ENCODE data around the gene MAP3K20. TPM values are rescaled to one million over a fixed set of nuclear protein-coding genes. Genes with fewer than 3 reads are reported as not detected.
A peak's percentile ranks its signal among the peaks of the same experiment; 100 is the strongest.
"Not testable (repeated sequence)": the region's sequence is repeated elsewhere in the genome, so short reads cannot be mapped to it uniquely, and the experiment has no call there.

The MAP3K20 gene
- polyA plus RNA-seq, 6 donors from 2014 or later, result 6.0 to 15.4 (median 9.6) TPM

GRCh38 chr2:173271135-173271534 is 195.5 kb downstream of the MAP3K20 start:
- no peaks in the 10 kb centered on the region for H3K36me3 Mint-ChIP-seq
- no peaks in the 10 kb centered on the region for H3K27me3 Mint-ChIP-seq
- H3K27ac Mint-ChIP-seq, result no peak overlapping the region

DNA sequence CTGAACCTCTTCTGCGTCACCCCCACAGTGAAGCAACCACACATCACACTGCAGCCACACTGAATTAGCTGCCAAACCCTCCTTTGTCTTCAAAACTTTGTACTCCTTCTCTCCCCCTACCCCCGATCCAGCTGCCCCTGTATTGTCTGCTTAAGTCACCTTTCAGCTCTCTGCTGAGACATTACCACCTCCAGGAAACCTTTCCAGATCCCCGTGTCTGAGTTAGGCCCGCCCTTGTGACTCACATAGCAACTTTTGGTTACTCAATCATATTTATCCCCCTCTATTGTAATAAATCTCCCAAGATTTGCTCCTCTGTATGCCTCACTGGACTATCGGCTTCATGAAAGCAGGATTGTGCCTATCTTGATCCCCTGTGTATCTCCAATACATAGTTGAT is 196.2 kb downstream of the MAP3K20 start:
- Mint-ChIP-seq H3K4me3 (no peak overlapping the region), H3K4me1 (no peaks in the 10 kb centered on the region)

More at GRCh38 chr2:173271135-173271534, 195.5 kb downstream of the MAP3K20 start:
- Mint-ChIP-seq H3K4me1 (no peaks in the 10 kb centered on the region), H3K4me3 (no peak overlapping the region), H3K9me3 (peaks cover 0 to 9% (median 0%) of the 10 kb centered on the region in 7 donors)
- no peak for DNase-seq
- ATAC-seq (ENCODE audit: low read depth in 2 of 2), result no peak

GRCh38 chr2:173272849-173273248 is 197.2 kb downstream of the MAP3K20 start:
- no peak overlapping the region for H3K27ac Mint-ChIP-seq
- H3K4me3 Mint-ChIP-seq, result no peak overlapping the region
- no peak for DNase-seq
- ATAC-seq (ENCODE audit: low read depth in 2 of 2), result no peak
- no peaks in the 10 kb centered on the region for H3K36me3 Mint-ChIP-seq
- H3K4me1 Mint-ChIP-seq, result no peaks in the 10 kb centered on the region
- no peaks in the 10 kb centered on the region for H3K27me3 Mint-ChIP-seq
- peaks cover 0 to 9% (median 0%) of the 10 kb centered on the region in 7 donors for H3K9me3 Mint-ChIP-seq

More for the DNA sequence above, 196.2 kb downstream of the MAP3K20 start:
- DNase-seq (no peak), ATAC-seq (ENCODE audit: low read depth in 2 of 2) (no peak)
- H3K27me3 Mint-ChIP-seq, result no peaks in the 10 kb centered on the region
- H3K9me3 Mint-ChIP-seq, result peaks cover 0 to 9% (median 0%) of the 10 kb centered on the region in 7 donors
- no peaks in the 10 kb centered on the region for H3K36me3 Mint-ChIP-seq
- H3K27ac Mint-ChIP-seq, result no peak overlapping the region

- peaks cover 0 to 3% (median 0%) of the 10 kb centered on the region in 7 donors for H3K9me3 Mint-ChIP-seq
- ATAC-seq (ENCODE audit: low read depth in 2 of 2) (no peak), DNase-seq (no peak)
- H3K36me3 Mint-ChIP-seq, result no peaks in the 10 kb centered on the region
- H3K27me3 Mint-ChIP-seq, result no peaks in the 10 kb centered on the region
- H3K4me3 Mint-ChIP-seq, result no peak overlapping the region
- H3K4me1 Mint-ChIP-seq, result no peaks in the 10 kb centered on the region
- H3K27ac Mint-ChIP-seq, result no peak overlapping the region
Measured at GRCh38 chr2:173278794-173279526, 203.3 kb downstream of the MAP3K20 start.

- H3K27me3 Mint-ChIP-seq, result no peaks in the 10 kb centered on the region
- no peaks in the 10 kb centered on the region for H3K9me3 Mint-ChIP-seq
- DNase-seq (no peak), ATAC-seq (ENCODE audit: low read depth in 2 of 2) (no peak)
- no peak overlapping the region for H3K4me3 Mint-ChIP-seq
- H3K36me3 Mint-ChIP-seq, result no peaks in the 10 kb centered on the region
- H3K27ac Mint-ChIP-seq, result peak overlapping the region in 1 of 6 donors; percentile 17
- no peaks in the 10 kb centered on the region for H3K4me1 Mint-ChIP-seq
Measured at GRCh38 chr2:173279527-173279868, 203.9 kb downstream of the MAP3K20 start.

DNA sequence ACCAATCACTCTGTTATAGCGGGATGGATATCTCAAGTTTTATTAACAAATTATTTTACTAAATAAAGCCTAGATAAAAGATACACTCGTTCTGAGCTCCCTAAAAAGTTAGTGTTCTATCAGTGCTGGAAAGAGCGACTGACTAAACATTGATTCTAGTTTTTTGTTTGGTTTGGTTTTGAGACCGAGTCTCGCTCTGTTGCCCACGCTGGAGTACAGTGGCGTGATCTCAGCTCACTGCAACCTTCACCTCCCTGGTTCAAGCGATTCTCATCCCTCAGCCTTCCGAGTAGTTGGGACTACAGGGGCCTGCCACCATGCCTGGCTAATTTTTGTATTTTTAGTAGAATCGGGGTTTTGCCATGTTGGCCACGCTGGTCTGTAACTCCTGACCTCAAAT is 205.2 kb downstream of the MAP3K20 start:
- Mint-ChIP-seq H3K27me3 (no peaks in the 10 kb centered on the region), H3K4me3 (no peak overlapping the region), H3K36me3 (no peaks in the 10 kb centered on the region), H3K4me1 (no peaks in the 10 kb centered on the region), H3K9me3 (no peaks in the 10 kb centered on the region), H3K27ac (peak overlapping the region in 1 of 6 donors; percentile 87)
- ATAC-seq (ENCODE audit: low read depth in 2 of 2), result no peak
- no peak for DNase-seq

DNA sequence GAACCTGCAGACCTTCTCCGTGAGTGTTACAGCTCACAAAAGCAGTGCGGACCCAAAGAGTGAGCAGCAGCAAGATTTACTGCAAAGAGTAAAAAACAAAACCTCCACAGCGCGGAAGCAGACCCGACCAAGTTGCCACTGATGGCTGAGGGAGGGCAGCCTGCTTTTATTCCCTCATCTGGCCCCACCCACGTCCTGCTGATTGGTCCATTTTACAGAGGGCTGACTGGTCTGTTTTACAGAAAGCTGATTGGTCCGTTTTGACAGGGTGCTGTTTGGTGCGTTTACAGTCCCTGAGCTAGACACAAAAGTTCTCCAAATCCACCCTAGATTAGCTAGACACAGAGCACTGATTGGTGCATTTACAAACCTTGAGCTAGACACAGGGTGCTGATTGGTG is 206.3 kb downstream of the MAP3K20 start:
- H3K9me3 Mint-ChIP-seq; H3K36me3 Mint-ChIP-seq; H3K4me3 Mint-ChIP-seq; H3K27me3 Mint-ChIP-seq; H3K4me1 Mint-ChIP-seq; DNase-seq; ATAC-seq (ENCODE audit: low read depth in 2 of 2); H3K27ac Mint-ChIP-seq: not testable (repeated sequence)

GRCh38 chr2:173282795-173283545 is 207.3 kb downstream of the MAP3K20 start:
- H3K36me3 Mint-ChIP-seq, result no peaks in the 10 kb centered on the region
- ATAC-seq (ENCODE audit: low read depth in 2 of 2), result no peak
- no peak overlapping the region for H3K4me3 Mint-ChIP-seq
- no peaks in the 10 kb centered on the region for H3K4me1 Mint-ChIP-seq
- no peak overlapping the region for H3K27ac Mint-ChIP-seq
- DNase-seq, result no peak
- H3K27me3 Mint-ChIP-seq, result no peaks in the 10 kb centered on the region
- no peaks in the 10 kb centered on the region for H3K9me3 Mint-ChIP-seq

- H3K36me3 Mint-ChIP-seq, result no peaks in the 10 kb centered on the region
- no peaks in the 10 kb centered on the region for H3K9me3 Mint-ChIP-seq
- ATAC-seq (ENCODE audit: low read depth in 2 of 2), result peak; percentile 18 to 55
- DNase-seq, result no peak
- peak overlapping the region in 1 of 6 donors; percentile 19 for H3K27ac Mint-ChIP-seq
- peaks cover 0 to 6% (median 0%) of the 10 kb centered on the region in 3 donors for H3K27me3 Mint-ChIP-seq
- H3K4me1 Mint-ChIP-seq, result no peaks in the 10 kb centered on the region
- H3K4me3 Mint-ChIP-seq, result no peak overlapping the region
Measured at GRCh38 chr2:173286153-173286809, 210.6 kb downstream of the MAP3K20 start.

GRCh38 chr2:173287594-173287993 is 211.9 kb downstream of the MAP3K20 start:
- H3K4me3 Mint-ChIP-seq, result no peak overlapping the region
- no peaks in the 10 kb centered on the region for H3K4me1 Mint-ChIP-seq
- H3K27me3 Mint-ChIP-seq, result peaks cover 0 to 6% (median 0%) of the 10 kb centered on the region in 3 donors

DNA sequence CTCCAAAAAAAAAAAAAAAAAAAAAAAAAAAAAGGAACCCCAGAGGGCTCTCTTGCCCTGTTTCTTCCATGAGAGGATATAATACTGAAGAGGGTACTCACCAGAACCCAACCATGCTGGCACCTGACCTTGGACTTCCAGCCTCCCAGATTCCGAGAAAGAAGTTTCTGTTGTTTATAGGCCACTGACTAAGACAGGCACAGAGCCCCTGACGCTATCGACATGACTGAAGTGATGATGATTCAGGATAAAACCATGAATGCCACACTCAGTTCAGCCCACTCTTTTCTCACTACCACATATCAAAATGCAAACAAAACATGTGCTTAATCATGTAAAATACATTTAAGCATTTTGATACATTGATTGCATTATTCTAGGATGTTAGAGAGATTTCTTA is 212.9 kb downstream of the MAP3K20 start:
- peaks cover 0 to 6% (median 0%) of the 10 kb centered on the region in 3 donors for H3K27me3 Mint-ChIP-seq
- no peak for ATAC-seq (ENCODE audit: low read depth in 2 of 2)
- no peak for DNase-seq
- H3K27ac Mint-ChIP-seq, result no peak overlapping the region
- no peaks in the 10 kb centered on the region for H3K4me1 Mint-ChIP-seq
- H3K9me3 Mint-ChIP-seq, result peaks cover 0 to 9% (median 4%) of the 10 kb centered on the region in 7 donors
- H3K4me3 Mint-ChIP-seq, result no peak overlapping the region
- no peaks in the 10 kb centered on the region for H3K36me3 Mint-ChIP-seq

More at GRCh38 chr2:173287594-173287993, 211.9 kb downstream of the MAP3K20 start:
- Mint-ChIP-seq H3K9me3 (peaks cover 0 to 7% (median 0%) of the 10 kb centered on the region in 7 donors), H3K27ac (no peak overlapping the region), H3K36me3 (no peaks in the 10 kb centered on the region)
- no peak for ATAC-seq (ENCODE audit: low read depth in 2 of 2)
- no peak for DNase-seq

DNA sequence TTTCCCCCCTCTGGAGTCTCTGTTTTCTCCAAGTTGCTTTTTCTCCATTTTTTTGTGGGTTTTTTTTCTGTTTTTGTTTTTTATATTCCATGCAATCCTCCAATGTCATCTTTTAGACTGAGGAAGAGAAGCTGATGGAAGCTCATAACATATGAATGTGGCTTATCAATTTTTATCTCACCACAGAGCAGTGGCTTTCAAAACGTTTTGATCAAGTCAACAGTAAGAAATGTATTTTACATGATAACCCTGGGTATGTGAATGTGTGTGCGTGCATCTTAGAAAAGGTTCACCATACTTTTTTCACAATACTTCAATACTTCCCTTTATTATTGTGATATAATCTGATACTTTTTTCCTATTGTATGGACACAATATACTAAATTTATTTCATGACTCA is 214.4 kb downstream of the MAP3K20 start:
- Mint-ChIP-seq H3K9me3 (peaks cover 0 to 16% (median 7%) of the 10 kb centered on the region in 7 donors), H3K27me3 (peaks cover 0 to 6% (median 0%) of the 10 kb centered on the region in 3 donors), H3K4me1 (no peaks in the 10 kb centered on the region), H3K4me3 (no peak overlapping the region), H3K27ac (no peak overlapping the region), H3K36me3 (no peaks in the 10 kb centered on the region)
- ATAC-seq (ENCODE audit: low read depth in 2 of 2) (no peak), DNase-seq (no peak)

GRCh38 chr2:173290518-173290917 is 214.9 kb downstream of the MAP3K20 start:
- Mint-ChIP-seq H3K36me3 (no peaks in the 10 kb centered on the region), H3K9me3 (peaks cover 0 to 16% (median 7%) of the 10 kb centered on the region in 7 donors)

More at GRCh38 chr2:173290518-173290917, 214.9 kb downstream of the MAP3K20 start:
- peaks cover 0 to 6% (median 0%) of the 10 kb centered on the region in 3 donors for H3K27me3 Mint-ChIP-seq
- no peak overlapping the region for H3K27ac Mint-ChIP-seq
- H3K4me3 Mint-ChIP-seq, result no peak overlapping the region
- DNase-seq, result no peak
- no peaks in the 10 kb centered on the region for H3K4me1 Mint-ChIP-seq
- ATAC-seq (ENCODE audit: low read depth in 2 of 2), result no peak
